ENCODE results near the gene MME.

The MME gene

DNA sequence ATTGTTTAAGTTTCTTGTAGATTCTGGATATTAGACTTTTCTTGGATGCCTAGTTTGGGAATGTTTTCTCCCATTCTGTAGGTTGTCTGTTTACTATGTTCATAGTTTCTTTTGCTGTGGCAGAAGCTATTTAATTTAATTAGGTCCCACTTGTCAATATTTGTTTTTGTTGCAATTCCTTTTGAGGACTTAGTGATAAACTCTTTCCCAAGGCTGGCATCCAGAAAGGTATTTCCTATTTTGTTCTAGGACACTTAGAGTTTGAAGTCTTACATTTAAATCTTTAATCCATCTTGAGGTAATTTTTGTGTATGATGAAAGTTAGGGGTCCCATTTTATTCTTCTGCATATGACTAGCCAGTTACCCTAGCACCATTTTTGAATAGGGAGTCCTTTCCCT, 54.9 kb downstream of the MME start:
- no peak for DNase-seq
- intact Hi-C loops (cut with DNase I) = no loop called here

- DNase-seq = no peak
- intact Hi-C loops (cut with DNase I) = no loop called here
Observed at GRCh38 chr3:155138677-155139076, 58.6 kb downstream of the MME start.

DNA sequence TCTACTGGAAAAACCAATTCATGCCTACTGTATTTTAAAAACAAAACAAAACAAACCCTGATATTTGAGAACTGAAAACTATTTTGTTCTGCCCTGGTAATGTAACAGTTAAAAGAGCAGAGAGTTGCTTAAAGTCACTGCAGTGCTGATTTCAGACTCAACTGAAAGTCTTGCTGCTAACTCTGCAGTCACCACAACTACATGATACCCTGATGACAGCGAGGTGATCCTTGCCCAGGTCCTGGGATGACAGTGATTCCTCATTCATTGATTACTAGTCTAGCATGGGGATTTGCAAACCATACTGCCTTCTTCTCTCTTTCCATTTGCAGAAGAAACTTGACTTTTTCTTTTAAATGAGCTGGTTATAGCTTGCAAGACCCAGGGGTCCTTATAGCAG, 67.5 kb downstream of the MME start:
- intact Hi-C loops (cut with DNase I) = no loop called here

DNA sequence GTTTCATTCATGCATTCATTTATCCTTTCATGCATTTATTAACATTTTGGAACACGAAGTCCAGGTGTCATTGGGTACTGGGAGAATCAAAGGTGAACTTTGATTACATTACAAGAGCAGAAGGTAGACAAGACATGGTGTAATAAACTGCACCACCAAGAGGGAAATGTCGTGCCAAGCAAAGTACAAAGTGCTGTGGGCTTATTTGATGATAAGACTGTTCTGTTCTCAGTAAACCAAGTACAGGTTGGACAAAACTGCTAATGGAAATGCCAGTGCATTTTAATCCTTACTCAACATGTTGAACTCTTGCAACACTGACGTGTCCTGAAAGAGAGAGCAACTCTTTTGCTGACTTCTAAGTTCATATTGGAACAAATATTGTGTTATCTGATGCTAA, 69.4 kb downstream of the MME start:
- intact Hi-C loops (cut with DNase I) = no loop called here
- no peak for DNase-seq

More for the DNA sequence above, 67.5 kb downstream of the MME start:
- DNase-seq = no peak

DNA sequence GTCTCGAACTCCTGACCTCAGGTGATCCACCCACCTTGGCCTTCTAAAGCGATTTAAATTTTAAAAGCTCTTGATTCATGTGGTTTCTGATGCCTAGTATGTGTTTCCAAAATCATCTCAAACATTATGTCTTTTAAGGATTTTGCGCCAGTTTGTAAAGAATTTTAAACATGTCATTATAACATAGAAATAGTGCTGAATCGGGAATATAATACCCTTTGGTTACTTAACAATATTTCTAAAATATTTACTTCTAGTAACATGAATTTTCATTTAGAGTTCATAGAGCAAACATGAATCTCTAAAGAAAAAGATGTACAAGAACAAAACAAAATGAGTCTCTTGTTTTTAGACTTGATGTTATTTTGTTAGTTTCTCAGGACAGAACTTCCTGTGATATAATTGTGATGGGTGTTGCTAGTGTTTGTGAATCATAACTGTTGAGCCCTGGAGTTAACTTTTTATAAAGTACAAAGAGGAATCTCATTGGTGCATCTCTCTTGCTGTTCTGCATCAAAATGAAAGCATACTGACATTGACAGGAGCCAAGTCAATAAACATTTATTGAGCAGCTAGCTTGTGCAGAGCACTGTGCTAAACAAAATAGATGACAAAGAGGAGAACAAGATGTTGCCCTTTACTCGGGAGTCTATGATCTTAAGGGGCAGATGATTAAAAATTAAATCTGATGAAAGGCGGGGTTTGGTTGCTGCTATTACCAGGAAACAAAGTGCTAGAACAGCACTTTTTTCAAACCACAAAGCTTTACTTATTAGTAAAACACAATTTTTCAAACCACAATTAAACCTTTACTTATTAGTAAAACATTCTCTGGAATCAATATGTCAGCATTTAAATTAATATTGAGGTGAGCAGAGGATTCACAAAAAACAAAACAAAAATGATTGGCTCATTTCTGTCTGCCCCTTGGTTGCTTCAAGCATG, 73.4 kb downstream of the MME start:
- no peak for DNase-seq
- intact Hi-C loops (cut with DNase I) = no loop called here

GRCh38 chr3:155154255-155154654, 74.1 kb downstream of the MME start:
- intact Hi-C loops (cut with DNase I) = no loop called here

GRCh38 chr3:155158346-155159037, 78.4 kb downstream of the MME start:
- DNase-seq = no peak
- intact Hi-C loops (cut with DNase I) = no loop called here

More at GRCh38 chr3:155154255-155154654, 74.1 kb downstream of the MME start:
- DNase-seq = no peak

DNA sequence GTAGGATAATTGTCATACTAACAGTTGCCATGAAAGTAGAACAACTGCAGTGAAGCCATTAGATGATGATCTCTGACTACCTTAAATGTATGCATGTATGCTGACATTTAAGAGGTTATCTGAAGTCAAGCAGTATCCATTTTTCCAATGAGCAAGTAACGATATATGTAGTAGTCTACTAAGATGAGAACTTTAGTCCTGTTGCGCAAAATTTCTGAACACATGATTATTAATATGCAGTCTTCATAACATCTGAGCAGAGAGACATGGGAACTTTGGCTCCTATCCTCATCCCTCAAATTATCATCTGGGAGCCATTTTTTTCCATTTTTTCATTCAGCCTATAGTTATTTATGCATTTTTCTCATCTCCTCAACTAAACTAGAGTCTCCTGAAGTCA, 79.2 kb downstream of the MME start:
- DNase-seq = no peak
- intact Hi-C loops (cut with DNase I) = no loop called here

DNA sequence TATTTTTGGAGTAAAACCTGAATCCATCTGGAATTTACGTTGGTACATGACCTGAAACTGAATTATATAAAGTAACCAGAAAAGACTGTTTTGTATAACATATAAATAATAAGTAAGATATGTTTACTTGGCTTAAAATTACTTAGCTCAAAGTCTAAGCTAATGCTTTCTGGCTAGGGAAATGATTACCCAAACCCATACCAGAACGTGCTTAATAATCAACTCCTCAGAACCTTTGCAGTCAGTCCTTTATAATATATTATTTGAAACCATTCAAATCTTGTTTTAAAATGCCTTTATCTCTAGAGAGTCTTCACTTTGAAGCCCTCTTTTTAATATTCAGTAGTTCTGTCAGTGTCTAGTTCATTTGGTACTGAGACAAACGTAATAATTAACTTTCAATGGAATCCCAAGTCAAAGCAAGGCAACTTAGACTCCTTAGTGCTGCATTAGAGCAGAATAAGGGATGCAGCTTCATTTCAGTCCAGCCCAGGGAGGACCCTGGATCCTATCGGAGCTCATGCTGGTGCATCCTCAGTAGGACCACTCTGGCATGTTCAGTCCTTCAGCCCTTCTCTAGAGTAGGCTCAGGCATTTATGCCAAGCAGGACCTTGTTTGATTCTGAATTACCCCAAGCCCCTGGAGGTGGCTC, 81.6 kb downstream of the MME start:
- no peak for DNase-seq

DNA sequence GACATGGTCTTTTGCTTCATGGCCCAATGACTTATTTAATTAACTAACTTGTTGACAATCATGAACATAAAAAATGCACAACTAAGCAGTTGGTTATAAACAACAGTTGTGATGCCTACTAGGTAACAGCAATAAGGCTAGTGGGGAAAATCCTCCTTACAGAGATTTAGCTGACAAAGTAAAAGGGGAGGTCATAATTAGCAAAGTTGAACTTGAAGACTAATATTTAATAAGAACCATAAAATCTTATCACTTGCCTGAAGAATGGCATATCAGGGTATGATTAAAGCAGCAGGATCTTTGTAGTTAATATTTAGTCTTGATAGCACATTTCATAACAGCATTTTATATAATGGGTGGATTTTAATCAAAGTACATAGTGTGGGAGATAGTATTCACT, 84.2 kb downstream of the MME start:
- intact Hi-C loops (cut with DNase I) = no loop called here
- DNase-seq = no peak

More for the DNA sequence above, 81.6 kb downstream of the MME start:
- intact Hi-C loops (cut with DNase I) = no loop called here

GRCh38 chr3:155166441-155166840, 86.3 kb downstream of the MME start:
- DNase-seq = no peak
- intact Hi-C loops (cut with DNase I) = no loop called here

DNA sequence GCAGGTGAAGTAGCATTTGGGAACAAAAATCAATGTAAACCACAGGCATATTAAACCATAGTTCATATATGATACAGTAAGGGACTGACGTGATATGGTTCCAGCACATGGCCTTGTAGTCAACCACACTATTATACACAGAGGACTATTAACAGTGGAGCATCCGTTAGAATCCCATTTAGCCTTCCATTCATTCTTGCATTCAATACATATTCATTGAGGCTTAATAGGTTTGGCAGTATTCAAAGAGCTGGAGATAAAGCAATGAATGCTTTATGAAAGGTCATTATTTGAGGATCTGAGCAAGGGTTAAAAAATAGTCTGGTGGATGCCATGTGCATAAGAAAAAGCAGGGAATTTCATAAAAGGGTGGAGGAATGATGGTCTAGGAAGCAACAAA, 89.1 kb downstream of the MME start:
- no peak for DNase-seq
- intact Hi-C loops (cut with DNase I) = no loop called here

GRCh38 chr3:155173771-155174170, 93.7 kb downstream of the MME start:
- intact Hi-C loops (cut with DNase I) = no loop called here
- DNase-seq = no peak

DNA sequence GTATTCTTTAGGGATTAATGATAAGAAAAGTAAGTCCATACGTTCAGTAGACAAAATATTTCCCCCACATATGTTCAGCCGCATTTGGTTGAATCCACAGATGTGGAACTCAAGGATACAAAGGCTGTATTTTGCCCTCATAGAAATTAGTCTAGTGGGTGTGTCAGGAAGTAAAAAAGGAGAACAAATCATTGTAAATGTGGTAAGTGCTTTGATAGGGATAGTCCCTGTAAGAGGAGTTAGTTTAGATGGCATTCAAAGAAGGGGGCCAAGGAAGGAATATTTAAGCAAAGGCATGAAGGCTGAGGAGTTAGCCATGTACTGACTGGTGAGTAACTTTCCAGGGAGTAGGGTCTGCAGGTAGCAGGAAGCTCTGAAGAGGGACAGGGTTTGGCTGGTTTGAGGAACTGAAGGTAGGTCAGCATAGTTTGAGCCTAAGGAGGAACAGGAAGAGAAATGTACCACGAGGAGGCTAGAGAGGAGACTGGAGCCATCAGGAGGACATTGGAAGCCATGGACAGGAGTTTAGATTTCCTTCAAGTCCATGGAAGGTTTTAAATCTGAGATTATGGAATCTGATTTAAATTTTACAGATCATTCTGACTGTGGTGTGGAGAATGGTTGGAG, 98.8 kb downstream of the MME start:
- intact Hi-C loops (cut with DNase I) = no loop called here
- DNase-seq = no peak

DNA sequence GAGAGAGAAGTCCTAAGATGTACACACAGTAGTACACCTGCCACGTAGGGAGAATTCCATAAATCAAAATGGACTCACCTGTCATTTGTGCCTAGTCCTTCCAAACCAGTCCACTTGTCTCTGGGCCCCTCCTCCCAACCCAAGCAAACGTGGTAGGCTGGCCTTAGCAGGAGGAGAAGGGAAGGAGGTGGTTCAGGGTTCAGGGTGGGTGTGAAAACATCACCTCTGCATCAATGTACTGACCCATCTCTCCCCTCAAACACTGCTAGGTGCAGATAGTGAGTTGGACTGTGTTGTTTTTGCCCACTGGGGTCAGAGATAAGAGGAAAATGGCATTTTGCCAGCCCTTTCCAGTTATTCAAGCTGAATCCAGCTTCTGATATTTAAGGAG, 99.3 kb downstream of the MME start:
- intact Hi-C loops (cut with DNase I) = no loop called here

DNA sequence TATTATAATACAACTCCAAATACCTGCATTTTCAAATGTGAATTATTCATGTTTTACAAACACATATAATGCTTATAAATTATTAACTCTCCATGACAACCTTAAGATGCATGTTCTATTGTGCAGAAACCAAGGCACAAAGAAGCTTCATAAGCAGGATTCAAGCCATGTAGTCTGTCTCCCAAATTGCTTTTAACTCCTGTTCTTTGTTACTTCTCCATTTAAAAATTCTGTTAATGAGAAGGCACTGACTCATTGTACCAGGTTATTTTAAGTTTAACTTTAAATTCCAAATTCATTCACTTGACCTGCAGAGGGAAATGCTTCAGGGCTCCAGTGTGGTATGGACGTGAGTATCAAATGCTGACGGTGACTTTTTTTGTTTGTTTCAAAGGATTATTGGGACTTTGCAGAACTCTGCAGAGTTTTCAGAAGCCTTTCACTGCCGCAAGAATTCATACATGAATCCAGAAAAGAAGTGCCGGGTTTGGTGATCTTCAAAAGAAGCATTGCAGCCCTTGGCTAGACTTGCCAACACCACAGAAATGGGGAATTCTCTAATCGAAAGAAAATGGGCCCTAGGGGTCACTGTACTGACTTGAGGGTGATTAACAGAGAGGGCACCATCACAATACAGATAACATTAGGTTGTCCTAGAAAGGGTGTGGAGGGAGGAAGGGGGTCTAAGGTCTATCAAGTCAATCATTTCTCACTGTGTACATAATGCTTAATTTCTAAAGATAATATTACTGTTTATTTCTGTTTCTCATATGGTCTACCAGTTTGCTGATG, 100.0 kb downstream of the MME start:
- no peak for DNase-seq

More for the DNA sequence above, 99.3 kb downstream of the MME start:
- no peak for DNase-seq

GRCh38 chr3:155182467-155182866, 102.3 kb downstream of the MME start:
- intact Hi-C loops (cut with DNase I) = no loop called here
- no peak for DNase-seq

More for the DNA sequence above, 100.0 kb downstream of the MME start:
- intact Hi-C loops (cut with DNase I) = no loop called here

DNA sequence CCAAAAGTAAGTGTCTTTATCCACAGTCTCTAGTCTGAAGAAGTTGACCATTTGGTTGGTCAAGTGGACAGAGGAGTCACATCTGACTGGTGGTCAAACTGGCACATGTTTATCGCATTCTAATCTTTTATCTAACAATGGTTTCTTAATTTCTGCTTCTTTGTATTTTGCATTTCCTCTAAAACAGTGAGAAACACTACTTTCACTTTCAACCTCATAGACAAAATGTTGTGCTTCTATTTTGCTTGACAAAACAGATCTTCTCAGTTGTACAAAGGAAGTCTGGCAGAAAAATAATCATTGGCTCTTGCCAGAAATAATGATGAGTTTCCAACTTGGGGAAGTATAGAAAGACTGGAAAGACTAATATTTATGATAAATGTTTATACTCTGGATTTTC, 103.9 kb downstream of the MME start:
- intact Hi-C loops (cut with DNase I) = no loop called here
- no peak for DNase-seq

DNA sequence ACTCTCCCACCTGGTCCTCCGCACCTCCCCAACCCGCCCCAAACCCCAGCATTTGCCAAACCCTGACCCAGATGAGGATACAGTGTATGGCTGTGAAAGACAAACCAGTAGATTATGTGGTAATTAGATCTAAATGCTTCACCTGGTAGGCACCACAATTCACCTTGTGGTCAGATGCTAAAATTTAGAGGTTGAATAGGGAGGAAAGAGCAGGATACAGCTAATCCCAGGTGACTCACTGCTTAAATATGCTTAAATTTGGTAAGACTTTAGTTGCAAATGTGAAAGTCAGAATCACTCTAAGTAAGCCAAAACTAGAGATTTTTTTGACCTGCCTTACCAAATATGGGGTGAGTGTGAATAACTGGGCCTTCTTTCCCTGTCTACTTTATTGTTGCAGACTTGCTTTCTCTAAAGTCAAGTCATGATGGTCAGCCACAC, 105.5 kb downstream of the MME start:
- no peak for DNase-seq
- intact Hi-C loops (cut with DNase I) = no loop called here

DNA sequence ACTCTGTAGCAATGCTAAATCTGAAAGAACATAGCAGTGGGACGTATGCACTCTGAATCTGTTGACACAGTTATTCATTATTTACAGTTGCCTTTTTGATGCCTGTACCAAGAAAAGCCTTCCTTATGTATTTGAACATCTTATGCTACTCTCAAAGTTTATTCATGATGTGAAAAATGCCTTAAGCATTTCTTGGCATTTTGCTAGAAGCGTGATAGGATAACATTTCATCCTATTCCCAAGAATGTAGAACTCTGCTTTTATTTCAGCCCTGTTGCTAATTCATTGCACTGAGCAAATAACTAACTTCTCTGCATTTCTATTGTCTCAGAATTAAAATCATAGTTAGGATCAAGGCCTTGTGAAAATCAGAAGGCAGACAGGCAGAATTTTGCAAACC, 107.9 kb downstream of the MME start:
- intact Hi-C loops (cut with DNase I) = no loop called here
- DNase-seq = no peak

Data from posterior cingulate gyrus (tissue), 11 donors.